Measurements from ENCODE around the gene SNRPA1.

The SNRPA1 gene

DNA sequence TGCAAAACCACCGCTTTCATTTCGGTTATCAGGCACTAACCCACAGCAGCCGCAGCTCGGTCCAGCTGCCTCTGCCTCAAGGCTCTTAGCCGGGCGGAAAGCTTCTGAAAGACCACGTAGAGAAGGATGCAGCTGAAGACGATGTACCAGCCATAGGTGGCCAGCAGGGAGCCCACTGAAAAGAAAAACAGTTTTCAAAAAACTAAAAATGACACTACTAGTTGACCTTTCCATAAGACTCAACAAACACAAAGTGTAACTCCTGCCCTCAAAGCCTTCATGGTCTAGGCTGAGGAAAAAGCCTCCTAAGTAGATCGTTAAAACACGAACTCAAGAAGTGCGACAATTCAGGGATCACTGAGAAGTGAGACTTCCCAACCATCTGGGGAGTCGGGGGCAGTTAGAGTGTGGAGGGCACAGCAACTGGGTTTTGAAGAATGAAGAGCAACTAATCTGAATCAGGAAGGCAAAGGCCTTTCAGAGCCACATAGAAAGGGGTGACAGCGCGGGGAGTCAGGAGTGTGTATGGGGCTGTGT is 18.5 kb downstream of the SNRPA1 start:
- TF ChIP-seq, protein P1, sequence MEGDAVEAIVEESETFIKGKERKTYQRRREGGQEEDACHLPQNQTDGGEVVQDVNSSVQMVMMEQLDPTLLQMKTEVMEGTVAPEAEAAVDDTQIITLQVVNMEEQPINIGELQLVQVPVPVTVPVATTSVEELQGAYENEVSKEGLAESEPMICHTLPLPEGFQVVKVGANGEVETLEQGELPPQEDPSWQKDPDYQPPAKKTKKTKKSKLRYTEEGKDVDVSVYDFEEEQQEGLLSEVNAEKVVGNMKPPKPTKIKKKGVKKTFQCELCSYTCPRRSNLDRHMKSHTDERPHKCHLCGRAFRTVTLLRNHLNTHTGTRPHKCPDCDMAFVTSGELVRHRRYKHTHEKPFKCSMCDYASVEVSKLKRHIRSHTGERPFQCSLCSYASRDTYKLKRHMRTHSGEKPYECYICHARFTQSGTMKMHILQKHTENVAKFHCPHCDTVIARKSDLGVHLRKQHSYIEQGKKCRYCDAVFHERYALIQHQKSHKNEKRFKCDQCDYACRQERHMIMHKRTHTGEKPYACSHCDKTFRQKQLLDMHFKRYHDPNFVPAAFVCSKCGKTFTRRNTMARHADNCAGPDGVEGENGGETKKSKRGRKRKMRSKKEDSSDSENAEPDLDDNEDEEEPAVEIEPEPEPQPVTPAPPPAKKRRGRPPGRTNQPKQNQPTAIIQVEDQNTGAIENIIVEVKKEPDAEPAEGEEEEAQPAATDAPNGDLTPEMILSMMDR (IDR thresholded peaks at IDR 0.05; ENCODE audit: low read depth, low read length): peak; percentile 52
- Histone ChIP-seq H3K9me3 (no peaks in the 10 kb centered on the region), H3K4me3 (ENCODE audit: low read depth, low read length) (peak overlapping the region; percentile 99), H3K4me1 (peaks cover 8% of the 10 kb centered on the region), H3K36me3 (peaks cover 50% of the 10 kb centered on the region), H3K27me3 (no peaks in the 10 kb centered on the region)
- peak; percentile 56 for DNase-seq

DNA sequence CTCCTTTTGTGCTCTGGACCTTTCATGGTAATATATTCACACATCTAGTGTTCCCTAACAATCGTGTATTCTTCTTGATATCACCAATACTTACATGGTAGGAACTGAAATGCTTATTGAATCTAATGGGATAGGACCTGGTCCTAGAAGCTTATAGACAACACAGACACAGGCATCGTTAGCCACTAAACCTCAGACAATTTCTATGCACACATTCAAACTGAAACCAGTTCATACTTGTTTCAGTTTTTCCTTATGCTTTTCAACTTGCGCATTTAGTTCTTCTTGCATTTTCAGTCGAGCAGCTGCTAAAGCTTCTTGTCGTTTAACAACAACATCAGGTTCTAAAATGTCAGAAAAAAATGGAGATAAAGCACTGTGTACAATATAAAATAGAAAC is 20.0 kb downstream of the SNRPA1 start:
- TF ChIP-seq, protein P1 (IDR thresholded peaks at IDR 0.05; ENCODE audit: low read depth, low read length): no peak
- Histone ChIP-seq H3K27me3 (no peaks in the 10 kb centered on the region), H3K36me3 (peaks cover 51% of the 10 kb centered on the region), H3K9me3 (no peaks in the 10 kb centered on the region), H3K4me1 (peaks cover 8% of the 10 kb centered on the region), H3K4me3 (ENCODE audit: low read depth, low read length) (no peak overlapping the region)
- no peak for DNase-seq

DNA sequence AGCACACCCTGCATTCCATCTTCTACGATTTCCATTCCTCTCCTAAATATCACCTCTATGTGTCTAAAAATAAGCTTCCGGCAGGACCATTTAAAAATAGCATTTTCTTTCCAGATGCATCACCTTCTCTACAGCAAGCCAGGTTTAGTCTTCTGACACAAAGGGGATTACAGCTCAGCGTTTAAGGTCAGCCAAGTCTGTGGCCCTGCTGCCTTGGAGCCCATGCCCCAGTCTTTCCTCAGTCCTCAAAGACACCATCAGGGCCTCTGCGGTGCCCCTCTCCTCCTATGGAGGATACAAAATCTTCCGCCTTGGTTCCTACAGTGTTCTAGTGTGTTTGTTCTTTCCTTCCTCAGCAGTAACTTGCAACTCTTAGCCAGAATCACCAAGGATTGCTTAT is 21.5 kb downstream of the SNRPA1 start:
- TF ChIP-seq, protein P1 (IDR thresholded peaks at IDR 0.05; ENCODE audit: low read depth, low read length): no peak
- H3K4me3 ChIP-seq (ENCODE audit: low read depth, low read length): no peak overlapping the region
- no peaks in the 10 kb centered on the region for H3K9me3 ChIP-seq
- H3K36me3 ChIP-seq: peaks cover 53% of the 10 kb centered on the region
- no peak for DNase-seq
- H3K4me1 ChIP-seq: peaks cover 8% of the 10 kb centered on the region
- H3K27me3 ChIP-seq: no peaks in the 10 kb centered on the region

DNA sequence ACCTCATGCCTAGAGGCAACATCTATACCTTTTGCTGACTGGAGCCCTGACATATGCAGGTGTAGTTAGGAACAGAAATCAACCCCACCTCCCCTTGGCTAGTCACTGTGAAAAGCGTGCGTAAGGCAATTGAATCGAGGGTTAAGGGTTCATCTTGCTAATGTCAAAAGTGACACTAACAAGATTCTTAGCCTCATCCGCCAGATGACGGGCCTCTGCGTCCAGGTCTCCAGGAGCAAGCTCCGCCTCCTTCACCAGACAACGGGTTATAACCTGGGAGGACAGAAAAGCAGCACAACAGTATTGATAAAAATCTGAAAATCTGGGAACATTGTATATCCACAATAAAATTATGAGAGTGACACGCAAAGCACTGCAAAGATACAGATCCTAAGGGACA is 22.5 kb downstream of the SNRPA1 start:
- no peaks in the 10 kb centered on the region for H3K27me3 ChIP-seq
- H3K4me3 ChIP-seq (ENCODE audit: low read depth, low read length): no peak overlapping the region
- DNase-seq: peak; percentile 68
- H3K4me1 ChIP-seq: peaks cover 5% of the 10 kb centered on the region
- no peaks in the 10 kb centered on the region for H3K9me3 ChIP-seq
- TF ChIP-seq, protein P1 (IDR thresholded peaks at IDR 0.05; ENCODE audit: low read depth, low read length): no peak
- peaks cover 53% of the 10 kb centered on the region for H3K36me3 ChIP-seq

DNA sequence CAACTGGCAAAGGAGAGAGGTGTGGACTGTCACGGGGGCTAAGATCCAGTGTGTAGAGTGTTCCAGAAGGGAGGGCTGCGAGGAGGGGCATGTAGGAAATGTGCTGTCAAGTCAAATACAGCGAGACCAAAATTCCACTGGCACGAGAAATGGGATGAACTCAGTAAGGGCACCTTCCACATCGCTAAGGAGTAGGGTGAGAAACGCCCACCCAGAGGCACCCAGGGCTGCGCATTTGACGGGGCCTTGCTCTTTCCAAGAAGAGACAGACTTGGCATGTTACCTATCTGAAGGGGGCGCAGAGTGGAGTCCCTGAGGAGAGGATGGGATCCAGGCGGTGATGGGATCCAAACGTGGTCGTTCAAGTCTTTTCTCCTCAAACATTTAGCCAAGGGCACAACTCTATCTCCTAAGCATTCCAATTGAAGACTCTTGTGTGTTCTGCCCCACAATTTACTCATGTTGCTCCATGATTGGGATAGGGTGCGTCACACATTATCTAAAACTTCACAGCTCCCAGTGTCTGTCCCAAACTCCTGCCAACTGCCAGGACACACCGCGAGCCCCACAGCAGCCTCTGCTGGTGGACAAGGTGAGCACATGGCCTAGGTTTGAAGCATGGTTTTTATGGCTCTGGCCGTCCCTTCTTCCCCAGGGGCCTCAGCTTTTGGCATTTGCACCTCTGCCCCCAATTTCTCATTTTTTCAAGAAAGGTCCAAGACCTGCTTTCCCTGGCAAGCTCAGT is 25.4 kb downstream of the SNRPA1 start:
- Histone ChIP-seq H3K9me3 (no peaks in the 10 kb centered on the region), H3K4me1 (peaks cover 5% of the 10 kb centered on the region), H3K27me3 (no peaks in the 10 kb centered on the region), H3K36me3 (peaks cover 48% of the 10 kb centered on the region), H3K4me3 (ENCODE audit: low read depth, low read length) (no peak overlapping the region)
- TF ChIP-seq, protein P1 (IDR thresholded peaks at IDR 0.05; ENCODE audit: low read depth, low read length): peak; percentile 68
- DNase-seq: peak; percentile 45

All from BE2C (cell line).